ENCODE results near the gene MLLT3. TPM values are rescaled to one million over a fixed set of nuclear protein-coding genes. Genes with fewer than 3 reads are reported as not detected.

Gene MLLT3
- total and polyA plus RNA-seq, 9 donors: 8.7 to 15.4 (median 13.8) TPM

GRCh38 chr9:20561531-20561930 is 60.8 kb downstream of the MLLT3 start:
- 25 to 72% (median 46%) methylated on average over 3 of the region's 3 CpGs for WGBS, 3 donors
- DNase-seq: no peak
- no peaks in the 10 kb centered on the region for H3K27me3 ChIP-seq
- H3K36me3 ChIP-seq: no peaks in the 10 kb centered on the region
- no peaks in the 10 kb centered on the region for H3K9me3 ChIP-seq
- TF ChIP-seq CTCF (IDR thresholded peaks at IDR 0.05): no peak
- H3K4me1 ChIP-seq (ENCODE audit: insufficient read depth): peaks cover 8% of the 10 kb centered on the region
- no peak overlapping the region for H3K27ac ChIP-seq
- intact Hi-C loops (cut with DNase I): no loop called here
- H3K4me3 ChIP-seq: no peak overlapping the region

GRCh38 chr9:20559231-20559890 is 62.9 kb downstream of the MLLT3 start:
- no peak overlapping the region for H3K4me3 ChIP-seq
- TF ChIP-seq POLR2A (IDR thresholded peaks at IDR 0.05) (no peak), EP300 (IDR thresholded peaks at IDR 0.05) (no peak), CTCF (IDR thresholded peaks at IDR 0.05) (no peak)
- DNase-seq: no peak
- H3K9me3 ChIP-seq: no peaks in the 10 kb centered on the region
- intact Hi-C loops (cut with DNase I): no loop called here
- no peak overlapping the region for H3K27ac ChIP-seq
- 45 to 63% (median 47%) methylated on average over 1 of the region's 1 CpG for WGBS, 3 donors
- H3K27me3 ChIP-seq: no peaks in the 10 kb centered on the region
- peaks cover 8% of the 10 kb centered on the region for H3K4me1 ChIP-seq (ENCODE audit: insufficient read depth)
- no peaks in the 10 kb centered on the region for H3K36me3 ChIP-seq

GRCh38 chr9:20558566-20559016 is 63.7 kb downstream of the MLLT3 start:
- Histone ChIP-seq H3K36me3 (no peaks in the 10 kb centered on the region), H3K9me3 (no peaks in the 10 kb centered on the region), H3K4me3 (no peak overlapping the region), H3K4me1 (ENCODE audit: insufficient read depth) (peaks cover 8% of the 10 kb centered on the region), H3K27ac (no peak overlapping the region), H3K27me3 (no peaks in the 10 kb centered on the region)
- intact Hi-C loops (cut with DNase I): no loop called here
- TF ChIP-seq CTCF (IDR thresholded peaks at IDR 0.05): no peak
- no peak for TF ChIP-seq EP300 (IDR thresholded peaks at IDR 0.05)
- TF ChIP-seq POLR2A (IDR thresholded peaks at IDR 0.05): no peak
- no peak for DNase-seq
- WGBS, 3 donors: 64 to 68% (median 64%) methylated on average over 2 of the region's 2 CpGs

- Histone ChIP-seq H3K27me3 (no peaks in the 10 kb centered on the region), H3K9me3 (no peaks in the 10 kb centered on the region), H3K4me1 (ENCODE audit: insufficient read depth) (peaks cover 11% of the 10 kb centered on the region), H3K4me3 (no peak overlapping the region), H3K27ac (no peak overlapping the region), H3K36me3 (no peaks in the 10 kb centered on the region)
- no peak for DNase-seq
- intact Hi-C loops (cut with DNase I): no loop called here
- no peak for TF ChIP-seq POLR2A (IDR thresholded peaks at IDR 0.05)
- TF ChIP-seq CTCF (IDR thresholded peaks at IDR 0.05): no peak
- TF ChIP-seq EP300 (IDR thresholded peaks at IDR 0.05): no peak
- 28 to 69% (median 36%) methylated on average over 5 of the region's 5 CpGs for WGBS, 3 donors
Observed at GRCh38 chr9:20557890-20558565, 64.3 kb downstream of the MLLT3 start.
